Stimulated activated CD8-positive, alpha-beta memory T cell treated with anti-CD3 and anti-CD28 coated beads, Interleukin-2, amount 100 ng/mL, for 48 hours (primary cell): ENCODE measurements around the gene C1orf210.

Experiments
- DNase-seq, 2 donors: peaks; one replicate each; pipeline ENCODE4 v3.0.0-alpha.2; 2020; ENCODE audit warnings: low read depth in 2 of 2

The C1orf210 gene

DNA sequence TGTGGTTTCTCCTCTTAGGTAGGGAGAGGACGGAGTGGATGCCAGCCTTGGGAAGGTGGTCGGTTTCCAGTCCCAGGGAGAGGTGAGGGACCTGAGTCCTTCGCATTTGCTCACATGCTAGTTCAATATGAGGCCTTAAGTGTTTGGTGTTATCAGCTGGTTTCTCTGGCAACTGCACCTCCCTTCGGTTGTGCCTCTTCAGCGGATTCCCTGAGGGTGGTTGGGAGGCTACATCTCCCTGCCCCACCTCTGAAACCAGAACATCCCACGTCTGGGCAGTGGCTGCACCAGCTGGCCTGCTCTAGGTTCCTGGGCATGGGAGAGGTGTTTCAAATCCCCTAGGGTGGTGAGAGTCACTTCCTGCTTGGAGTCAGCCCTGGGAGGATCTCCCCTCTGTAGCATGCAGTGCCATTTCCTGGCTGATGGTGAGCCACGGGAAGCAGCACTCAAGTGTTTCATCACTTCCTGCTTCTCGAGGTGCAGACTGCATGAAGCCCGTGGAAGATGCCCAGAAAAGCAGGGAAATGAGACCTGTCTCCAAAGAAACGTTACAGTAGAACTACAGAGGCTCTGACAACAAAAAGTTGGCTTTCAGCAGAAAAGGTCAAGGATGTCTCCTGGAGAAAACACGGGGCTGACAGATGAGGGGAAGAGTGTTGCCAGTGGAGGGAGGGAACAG, 11.1 kb downstream of the C1orf210 start:
- DNase-seq: peak in 1 of 2 donors; percentile 6

DNA sequence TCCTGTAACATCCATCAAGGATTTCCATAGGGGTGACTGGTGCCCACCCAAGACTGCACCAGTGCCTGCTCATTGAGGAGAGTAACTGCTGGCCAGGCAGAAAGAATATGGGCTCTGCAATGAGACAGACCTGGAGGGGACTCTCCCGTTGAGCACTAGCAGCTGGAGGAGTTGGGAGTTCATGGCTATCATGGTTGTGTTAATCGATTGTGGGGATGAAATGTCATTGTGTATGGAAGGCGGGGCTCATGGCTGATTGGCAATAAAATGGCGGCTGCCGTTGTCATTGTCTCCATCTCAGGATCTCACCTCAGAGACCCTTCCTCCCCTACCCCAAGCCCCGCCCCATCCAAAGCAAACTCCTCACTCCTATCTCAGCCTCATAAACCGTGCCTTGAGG, 11.7 kb downstream of the C1orf210 start:
- DNase-seq: no peak

DNA sequence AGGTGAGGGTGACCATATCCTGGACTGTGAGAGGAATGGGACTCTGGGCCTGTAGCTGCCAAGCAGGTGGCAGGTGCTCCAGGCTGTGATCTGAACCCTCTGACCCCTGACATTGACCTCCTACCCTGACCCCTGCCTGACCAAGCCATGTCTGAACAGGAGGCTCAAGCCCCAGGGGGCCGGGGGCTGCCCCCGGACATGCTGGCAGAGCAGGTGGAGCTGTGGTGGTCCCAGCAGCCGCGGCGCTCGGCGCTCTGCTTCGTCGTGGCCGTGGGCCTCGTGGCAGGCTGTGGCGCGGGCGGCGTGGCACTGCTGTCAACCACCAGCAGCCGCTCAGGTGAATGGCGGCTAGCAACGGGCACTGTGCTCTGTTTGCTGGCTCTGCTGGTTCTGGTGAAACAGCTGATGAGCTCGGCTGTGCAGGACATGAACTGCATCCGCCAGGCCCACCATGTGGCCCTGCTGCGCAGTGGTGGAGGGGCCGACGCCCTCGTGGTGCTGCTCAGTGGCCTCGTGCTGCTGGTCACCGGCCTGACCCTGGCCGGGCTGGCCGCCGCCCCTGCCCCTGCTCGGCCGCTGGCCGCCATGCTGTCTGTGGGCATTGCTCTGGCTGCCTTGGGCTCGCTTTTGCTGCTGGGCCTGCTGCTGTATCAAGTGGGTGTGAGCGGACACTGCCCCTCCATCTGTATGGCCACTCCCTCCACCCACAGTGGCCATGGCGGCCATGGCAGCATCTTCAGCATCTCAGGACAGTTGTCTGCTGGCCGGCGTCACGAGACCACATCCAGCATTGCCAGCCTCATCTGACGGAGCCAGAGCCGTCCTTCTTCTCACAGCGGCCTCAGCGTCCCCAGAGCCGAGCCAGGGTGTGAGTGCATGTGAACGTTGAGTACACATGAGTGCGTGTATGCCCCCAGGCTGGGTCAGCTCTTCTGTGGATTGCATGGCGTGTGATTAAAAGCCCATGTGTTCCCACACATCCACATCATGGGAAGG, 12.5 kb downstream of the C1orf210 start:
- DNase-seq: no peak

DNA sequence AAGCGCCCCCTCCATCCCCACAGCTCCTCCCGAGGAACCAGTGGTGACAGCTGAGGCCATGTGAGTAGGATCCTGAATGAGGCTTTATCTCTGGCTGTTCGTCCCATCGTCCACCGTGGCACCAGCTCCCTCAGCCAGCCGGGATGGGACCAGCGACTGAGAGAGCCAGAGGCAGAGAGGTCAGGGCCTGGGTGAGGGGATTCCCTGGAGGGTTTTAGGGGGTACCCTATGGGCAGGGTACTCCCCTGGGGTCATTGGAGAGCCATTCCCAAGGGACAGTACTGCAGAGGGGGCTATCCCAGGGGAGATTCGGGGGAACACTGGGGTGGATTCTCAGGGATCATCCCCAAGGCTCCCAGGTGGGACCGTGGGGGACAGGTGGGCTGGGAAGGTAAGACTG, 13.2 kb downstream of the C1orf210 start:
- no peak for DNase-seq

DNA sequence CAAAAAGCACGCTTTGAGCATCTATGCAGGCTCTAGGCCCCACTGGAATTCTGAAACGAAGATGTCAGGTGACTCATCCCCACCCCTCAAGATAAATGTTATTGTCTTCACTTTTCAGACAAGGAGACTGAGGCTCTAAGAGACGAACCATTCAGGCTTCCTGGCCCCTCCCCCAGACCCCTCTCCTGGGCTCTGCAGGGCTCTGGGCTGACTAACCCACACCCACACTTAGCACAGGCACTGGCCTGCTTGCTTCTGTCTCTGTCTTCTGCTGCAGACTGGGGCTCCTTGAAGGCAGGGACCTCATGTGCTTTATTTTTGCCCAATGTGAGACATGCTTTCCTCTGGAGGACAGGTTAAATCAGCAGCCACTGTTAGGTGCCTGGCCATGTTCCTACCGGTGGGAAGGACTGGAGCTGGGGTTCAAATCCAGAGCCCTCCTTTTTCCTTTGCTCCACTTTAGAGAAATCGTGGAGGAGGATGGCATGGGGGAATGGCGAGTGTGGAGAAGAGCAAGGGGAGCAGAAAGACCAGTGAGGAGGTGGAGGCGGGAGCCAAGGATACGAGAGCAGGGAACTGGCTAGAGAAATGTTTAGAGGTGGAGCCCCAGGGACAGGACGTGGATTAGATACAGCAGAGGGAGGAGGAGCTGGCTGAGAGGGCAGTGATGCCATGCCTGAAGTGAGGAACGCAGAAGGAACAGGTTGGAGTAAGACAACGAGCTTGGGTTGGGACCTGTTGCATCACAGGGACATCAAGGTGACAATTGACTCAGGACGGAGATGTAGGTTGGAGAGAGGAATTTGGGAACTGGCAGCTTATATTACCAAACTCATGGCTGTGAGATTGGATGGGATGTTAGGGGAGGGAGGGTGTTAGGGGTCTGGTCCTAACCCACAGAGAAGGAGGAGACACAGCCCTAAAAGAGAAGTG, 13.9 kb downstream of the C1orf210 start:
- no peak for DNase-seq

DNA sequence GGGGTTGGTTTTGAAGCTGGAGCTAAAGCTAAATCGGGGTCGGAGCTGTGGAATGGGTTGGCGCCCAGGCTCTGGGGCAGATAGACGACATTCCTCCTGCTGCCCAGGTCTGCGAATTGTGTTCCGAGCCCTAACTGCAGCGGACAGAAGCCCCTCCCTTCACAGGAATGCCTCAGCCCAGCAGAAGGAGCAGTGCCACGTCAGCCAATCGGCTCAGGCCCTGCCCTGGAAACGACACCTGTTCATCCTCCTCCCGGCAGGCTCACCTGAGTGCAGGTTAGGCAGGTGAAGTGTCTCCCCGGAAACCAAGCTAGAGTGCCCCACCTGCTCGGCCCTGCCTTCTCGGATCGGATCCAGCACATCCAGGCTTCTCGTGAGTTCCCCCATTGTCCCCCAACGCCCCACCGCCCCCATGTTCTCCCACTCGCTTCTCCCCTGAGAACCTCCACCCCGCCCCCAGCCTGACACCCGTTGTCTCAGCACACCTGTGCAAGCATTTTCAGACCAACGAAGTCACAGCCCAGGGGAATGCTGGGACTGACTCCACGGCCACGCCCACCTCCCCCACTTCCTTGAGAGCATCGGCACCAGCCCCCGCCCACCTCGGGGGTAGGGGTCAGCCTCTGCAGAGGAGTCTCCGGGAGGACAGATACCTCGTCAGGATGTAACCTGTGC, 14.8 kb downstream of the C1orf210 start:
- DNase-seq: peak in 1 of 2 donors; percentile 11

DNA sequence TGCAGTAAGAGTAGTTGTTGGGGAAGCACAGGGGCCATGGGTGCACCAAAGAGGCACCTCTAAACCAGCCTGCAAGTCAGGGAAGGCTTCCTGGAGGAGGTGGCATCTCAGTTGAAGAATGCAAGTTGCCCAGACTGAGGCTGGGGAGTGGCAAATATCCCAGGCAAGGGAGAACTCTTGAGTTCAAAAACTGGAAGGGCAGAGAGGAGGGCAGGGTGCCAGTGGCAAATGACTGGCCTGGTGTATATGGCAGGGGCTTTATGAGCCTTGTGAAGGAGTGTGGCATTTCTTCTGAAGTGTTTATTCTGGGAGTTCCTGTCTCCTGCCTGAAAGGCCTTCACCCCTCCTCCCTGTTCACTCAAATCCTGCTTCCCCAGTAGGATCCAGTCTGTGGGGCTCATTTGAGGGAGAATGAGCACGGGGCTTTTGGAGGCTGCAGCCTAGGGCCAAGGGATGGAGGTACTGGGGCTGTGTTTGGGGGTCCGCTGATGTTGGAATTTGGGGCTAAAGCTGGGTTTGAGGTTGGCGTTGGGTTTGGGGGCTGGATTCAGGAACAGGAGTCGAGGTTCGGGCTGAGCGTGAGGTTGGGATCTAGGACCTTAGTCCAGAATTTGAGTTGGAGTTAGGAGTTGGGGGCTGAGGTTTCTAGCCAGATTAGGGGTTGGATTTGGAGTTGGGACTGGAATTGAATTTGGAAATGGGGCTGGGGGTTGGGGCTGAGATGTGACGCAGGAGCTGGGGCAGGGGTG, 15.6 kb downstream of the C1orf210 start, which contains the start of gene TMEM125:
Gene TMEM125 (plus strand): TSS at position 357 of the 749 bp plus-strand sequence. CDS start 2,740 bp downstream, outside the sequence.
- no peak for DNase-seq

DNA sequence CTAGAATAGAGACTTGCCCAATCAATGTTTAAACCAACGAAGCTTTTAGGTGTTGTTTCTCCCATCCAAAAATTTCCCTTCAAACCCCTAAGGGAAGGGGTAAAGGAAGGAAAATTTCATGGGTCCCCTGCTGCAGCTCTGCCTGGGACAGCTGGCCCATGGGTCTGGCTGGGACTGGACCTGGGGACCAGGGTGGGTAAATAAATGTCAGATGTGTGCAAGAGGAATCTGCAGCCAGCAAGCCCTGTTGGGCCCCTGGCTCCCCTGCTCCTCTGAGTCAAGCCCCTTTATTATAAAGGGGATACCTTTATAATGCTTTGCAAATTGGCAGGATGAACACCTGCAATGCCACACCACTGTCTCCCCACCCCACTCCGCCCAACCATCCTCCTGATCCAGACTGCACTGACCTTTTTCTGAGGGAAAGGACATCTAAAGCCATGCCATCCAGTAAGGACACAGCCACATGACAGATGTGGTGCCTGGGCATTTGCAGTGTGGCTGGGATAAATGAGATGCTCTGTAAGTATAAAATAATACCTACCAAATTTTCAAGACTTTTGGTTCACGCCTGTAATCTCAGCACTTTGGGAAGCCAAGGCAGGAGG, 17.5 kb downstream of the C1orf210 start:
- DNase-seq: no peak

DNA sequence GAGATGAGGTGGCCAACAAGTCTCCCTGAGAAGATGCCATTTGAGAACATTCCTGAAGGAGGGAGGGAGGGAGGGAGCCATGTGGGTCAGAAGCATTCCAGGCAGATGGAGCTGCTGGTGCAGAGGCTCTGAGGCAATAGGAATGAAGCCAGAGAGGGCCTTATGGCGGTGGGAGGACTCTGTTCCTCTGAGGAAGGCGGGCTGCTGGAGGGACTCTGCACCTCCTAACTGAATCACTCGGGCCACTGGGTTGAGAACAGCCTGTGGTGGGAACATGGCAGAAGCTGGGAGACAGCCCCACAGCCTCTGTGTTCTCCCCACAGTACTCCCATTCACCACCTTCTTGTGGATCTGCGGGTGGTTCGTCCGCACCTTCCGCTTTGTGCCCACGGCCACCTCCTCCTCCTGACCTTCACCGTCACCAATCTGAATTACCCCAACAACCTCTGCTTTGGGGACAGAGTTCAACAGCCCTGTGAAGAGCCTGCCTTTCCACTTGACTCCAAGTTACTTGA, 18.0 kb downstream of the C1orf210 start:
- no peak for DNase-seq

DNA sequence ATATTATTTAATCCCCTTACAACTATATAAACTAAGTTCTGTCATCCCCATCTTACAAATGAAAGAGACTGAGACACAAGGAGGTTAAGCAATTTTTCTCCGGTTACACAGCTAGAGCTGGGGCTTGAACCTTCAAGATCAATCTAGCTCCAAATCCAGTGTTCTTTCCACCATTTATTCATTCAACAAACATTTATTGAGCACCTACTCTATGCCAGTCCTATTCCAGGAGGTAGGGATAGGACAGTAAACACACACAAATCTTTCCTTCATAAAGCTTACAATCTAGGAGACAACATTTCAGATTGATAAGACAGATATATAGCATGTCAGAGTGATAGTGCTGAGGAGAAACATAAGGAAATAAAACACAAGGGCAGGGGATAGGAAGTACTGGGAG, 18.5 kb downstream of the C1orf210 start:
- no peak for DNase-seq

DNA sequence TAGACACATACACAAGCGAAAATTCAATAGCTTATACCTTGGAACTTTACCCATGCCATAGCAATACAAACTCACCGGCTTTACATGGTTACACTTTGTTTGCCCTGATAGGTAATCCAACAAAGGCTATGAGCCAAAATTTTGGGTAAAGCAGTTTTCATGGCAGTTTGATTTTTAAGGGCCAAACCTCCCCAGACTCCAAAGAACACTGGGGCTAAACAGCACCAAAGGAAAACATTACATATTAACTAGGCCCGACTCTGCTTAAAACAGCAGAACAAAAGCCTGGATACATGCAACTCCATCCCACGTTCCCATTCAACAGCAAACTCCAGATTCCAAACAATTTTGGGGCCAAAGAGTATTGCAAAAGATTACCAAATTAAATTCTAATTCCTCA, 19.9 kb downstream of the C1orf210 start:
- DNase-seq: no peak

DNA sequence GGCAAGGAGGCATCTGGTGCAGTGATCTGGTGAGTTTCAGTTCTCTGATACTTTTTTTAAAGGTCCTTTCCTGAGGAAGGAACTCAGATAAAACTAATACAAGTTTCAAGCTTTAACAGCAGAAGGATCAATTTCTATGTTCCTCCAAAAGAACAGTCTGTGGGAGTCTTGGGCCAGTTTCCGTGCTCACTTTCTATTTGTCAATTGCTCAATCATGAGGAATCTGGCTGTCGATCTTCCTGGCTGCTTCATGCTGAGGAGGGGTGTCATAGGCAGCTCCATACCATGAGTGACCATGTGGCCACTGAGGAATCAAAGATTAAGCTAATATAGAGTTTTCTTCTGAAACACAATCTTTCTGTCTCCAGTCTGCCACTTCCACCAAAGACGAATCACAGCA, 27.0 kb downstream of the C1orf210 start:
- DNase-seq: no peak

DNA sequence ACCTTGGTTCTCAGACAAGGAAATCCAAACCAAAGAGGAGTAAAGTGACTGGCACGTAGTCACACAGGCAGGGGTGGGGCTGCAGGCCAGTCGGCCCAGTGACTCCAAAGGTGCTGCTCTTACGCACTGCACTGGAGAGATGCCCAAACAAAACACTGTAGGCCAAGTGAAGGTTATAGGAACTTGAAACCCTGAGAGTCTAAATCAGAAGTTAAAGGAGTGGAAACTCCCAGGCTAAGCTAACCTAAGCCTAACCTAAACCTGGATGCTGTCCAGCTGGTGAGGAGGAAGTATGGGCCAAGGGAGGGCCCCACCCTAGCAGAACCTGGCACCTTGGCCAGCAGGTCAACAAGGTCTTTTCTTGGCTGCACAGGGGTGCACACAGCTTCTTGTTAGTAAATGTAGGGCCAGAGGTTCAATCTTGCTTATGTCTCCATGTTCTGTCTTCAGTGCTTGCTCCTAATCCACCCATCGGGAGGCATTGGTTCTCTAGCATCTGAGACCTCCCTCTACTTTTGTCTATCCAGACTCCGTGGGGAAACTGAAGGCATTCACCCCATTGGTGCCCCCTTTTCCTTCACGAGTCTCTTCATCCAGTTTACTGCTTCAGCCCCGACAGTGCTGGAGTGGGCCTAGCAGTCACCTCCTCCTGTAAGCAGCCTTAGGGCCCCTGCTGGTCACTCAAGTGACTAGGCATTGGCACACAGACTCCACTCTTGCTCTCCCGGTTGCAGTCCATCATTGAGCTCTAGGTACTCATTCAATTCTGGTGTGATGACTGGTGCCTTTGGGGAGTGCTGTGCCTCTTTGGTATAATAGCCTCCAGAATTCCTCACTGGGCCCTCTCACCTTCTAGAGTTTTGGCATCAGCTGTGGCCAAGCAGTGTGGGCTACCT, 28.5 kb downstream of the C1orf210 start:
- no peak for DNase-seq

DNA sequence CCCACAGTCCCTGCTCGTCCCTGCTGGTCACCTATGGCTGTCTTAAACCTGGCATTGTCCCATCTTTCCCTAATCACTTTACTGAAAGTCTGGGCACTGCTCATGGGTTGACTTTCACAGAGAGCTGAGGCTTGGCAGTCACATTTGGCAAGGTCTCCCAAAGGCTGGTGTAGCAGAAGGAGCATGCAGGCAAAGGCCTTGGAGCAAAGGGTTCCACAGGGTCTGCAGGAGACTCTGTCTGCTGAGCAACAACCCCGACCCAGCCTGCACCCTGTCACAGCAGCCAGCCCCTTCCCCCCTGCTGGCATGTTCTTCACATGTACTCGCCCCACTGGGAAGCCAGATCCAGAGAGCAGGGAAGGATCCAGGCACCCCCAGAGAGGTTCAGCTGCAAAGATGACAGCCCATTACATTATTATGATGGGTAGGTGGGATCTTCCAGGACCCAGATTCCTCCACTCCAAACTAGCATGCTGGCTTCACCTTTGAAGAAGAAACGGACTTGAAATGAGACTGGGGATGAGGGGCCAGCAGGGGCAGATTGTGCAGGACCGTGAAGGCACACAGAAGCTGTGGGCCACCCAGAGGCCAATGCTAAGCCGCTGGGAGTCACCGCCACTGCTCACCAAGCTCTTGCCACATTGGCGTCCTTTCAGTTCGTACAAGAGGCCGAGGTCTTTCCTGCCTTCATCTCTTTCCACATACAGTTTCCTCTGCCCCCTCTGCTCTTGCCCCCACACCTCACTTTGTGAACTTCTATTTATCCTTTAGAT, 29.8 kb downstream of the C1orf210 start:
- no peak for DNase-seq

DNA sequence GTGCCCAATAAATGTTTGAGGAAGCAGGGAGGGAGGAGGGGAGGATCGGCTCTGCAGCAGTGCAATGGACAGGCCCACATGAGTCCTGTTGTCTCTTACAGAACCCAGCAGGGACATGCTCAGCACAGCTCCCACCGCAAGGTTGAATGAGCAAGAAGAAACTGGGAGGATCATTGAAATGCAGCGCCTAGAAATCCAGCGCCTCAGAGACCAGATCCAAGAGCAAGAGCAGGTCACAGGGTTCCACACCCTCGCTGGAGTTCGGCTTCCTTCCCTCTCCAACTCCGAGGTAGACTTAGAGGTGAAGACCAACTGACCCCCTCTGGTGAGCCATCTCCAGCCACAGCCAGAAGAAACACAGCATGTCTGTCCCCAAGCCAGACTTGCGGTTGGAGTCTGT, 31.5 kb downstream of the C1orf210 start:
- no peak for DNase-seq

DNA sequence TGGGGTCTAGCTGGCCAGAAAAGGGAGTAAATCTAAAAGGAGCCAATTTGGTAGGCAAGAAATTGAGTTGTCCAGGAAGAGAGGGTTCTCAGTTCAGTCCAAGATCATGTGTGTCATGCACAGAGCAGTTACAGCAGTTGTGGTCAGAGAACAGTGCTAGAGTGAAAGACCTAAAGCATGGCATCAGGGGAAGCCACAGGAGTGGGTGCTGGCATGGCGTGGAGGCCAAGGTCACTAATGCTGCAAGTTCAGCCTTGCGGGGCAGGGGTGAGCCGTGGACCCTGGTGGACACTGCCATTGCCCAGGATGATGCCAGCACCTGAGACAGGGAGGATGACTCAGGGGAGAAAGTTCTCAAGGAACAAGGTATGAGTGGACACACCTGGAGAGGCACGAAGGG, 32.2 kb downstream of the C1orf210 start:
- DNase-seq: no peak

DNA sequence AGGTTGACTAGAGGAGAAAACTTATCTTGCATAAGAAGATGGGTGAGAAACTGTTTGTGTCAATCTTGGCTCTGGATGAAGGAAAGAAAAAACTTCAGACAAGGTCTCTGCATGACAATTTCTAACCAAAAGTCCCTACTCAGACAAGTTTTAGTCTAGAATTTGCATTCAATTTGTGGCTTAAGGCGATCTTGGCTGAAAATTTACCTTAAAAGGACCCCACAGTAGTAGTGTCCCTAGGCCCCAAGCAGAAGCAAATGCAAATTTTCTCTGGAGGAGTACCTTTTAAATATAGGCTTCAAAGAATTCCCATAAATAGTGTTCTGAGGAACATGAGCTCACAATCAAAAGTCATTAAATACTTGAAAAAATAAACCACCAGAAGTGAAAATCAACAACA, 33.2 kb downstream of the C1orf210 start:
- DNase-seq: no peak

DNA sequence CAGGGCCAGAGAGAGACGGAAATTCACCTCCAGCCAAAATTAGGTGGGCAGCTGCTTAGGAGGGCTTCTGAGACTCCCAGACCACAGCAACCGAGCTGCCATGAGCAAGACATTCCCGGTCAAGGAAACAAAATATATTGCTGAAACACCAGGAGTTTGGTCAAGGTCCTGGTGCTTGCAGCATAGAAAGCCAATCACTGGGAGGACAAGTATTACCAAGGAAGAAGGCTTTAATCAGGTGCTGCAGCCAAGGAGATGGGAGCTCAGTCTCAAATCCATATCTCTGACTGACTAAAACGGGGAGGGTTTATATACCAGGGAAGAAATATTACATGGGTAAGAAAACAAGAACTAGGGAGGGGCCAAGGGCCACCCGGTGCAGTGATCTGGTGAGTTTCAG, 34.4 kb downstream of the C1orf210 start:
- DNase-seq: no peak
